ENCODE measurements around the gene RNF213.
A peak's percentile ranks its signal among the peaks of the same experiment; 100 is the strongest.

DNA sequence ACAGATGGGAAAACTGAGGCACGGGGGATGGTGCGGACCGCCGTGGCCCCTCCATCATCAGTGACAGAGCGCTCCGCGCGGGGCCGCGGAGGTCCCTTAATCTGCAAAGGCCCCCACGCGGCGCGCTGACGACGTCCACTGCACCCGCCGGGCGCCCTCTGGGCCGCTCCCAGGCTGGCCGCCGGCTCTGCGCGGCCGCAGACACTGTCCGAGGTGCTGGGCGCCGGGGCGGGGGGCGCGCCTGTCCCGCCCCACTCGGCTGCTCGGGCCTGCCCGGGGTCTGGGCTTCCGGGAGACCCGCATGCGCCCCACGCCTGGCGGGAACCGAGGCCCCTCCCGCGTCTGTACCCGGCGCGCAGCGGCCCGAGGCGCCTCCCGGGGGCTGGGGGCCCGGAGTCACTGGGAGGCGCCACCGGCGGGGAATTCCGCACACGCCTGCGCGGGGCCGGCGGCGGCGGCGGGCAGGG lies 550 bp upstream of the RNF213 start:
- TF ChIP-seq POLR2A (IDR thresholded peaks at IDR 0.05), result peak in 1 of 2 donors; percentile 59
- TF ChIP-seq, protein P1, sequence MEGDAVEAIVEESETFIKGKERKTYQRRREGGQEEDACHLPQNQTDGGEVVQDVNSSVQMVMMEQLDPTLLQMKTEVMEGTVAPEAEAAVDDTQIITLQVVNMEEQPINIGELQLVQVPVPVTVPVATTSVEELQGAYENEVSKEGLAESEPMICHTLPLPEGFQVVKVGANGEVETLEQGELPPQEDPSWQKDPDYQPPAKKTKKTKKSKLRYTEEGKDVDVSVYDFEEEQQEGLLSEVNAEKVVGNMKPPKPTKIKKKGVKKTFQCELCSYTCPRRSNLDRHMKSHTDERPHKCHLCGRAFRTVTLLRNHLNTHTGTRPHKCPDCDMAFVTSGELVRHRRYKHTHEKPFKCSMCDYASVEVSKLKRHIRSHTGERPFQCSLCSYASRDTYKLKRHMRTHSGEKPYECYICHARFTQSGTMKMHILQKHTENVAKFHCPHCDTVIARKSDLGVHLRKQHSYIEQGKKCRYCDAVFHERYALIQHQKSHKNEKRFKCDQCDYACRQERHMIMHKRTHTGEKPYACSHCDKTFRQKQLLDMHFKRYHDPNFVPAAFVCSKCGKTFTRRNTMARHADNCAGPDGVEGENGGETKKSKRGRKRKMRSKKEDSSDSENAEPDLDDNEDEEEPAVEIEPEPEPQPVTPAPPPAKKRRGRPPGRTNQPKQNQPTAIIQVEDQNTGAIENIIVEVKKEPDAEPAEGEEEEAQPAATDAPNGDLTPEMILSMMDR (IDR thresholded peaks at IDR 0.05), result peak in 2 of 4 experiments; percentile 18
